SK-N-SH (cell line): ENCODE measurements around the gene USP48.

Source experiments
- CHD2 ChIP-seq: fragments of 150-350 bp; IDR thresholded peaks from 2 replicates; pipeline ENCODE4 v1.6.1; 2018; ENCODE audit warnings: low read length; ENCODE audit not compliant: partially characterized antibody
- CTCF ChIP-seq: fragments of 200-600 bp; sonication (generic); IDR thresholded peaks from 2 replicates; pipeline ENCODE4 v1.6.1; 2017; ENCODE audit warnings: antibody characterized with exemption, mild to moderate bottlenecking, moderate library complexity
- EZH2phosphoT487 ChIP-seq: fragments of 200-600 bp; sonication (generic); IDR thresholded peaks from 2 replicates; pipeline ENCODE4 v1.6.1; 2017; ENCODE audit warnings: low read depth, mixed run types, mild to moderate bottlenecking, antibody characterized with exemption, moderate library complexity, borderline replicate concordance
- MAX ChIP-seq: IDR thresholded peaks from 2 replicates; pipeline ENCODE4 v1.4.0; 2012; ENCODE audit warnings: low read depth
- TAF1 ChIP-seq: IDR thresholded peaks from 2 replicates; pipeline ENCODE4 v1.6.1; 2012; ENCODE audit warnings: low read depth, mild to moderate bottlenecking, low read length, moderate library complexity, borderline replicate concordance

- TF ChIP-seq CTCF (no peak), EZH2phosphoT487 (no peak), MAX (no peak), TAF1 (no peak), CHD2 (no peak)
These were observed 146.9 kb downstream of the USP48 start for GRCh38 chr1:21636029-21636428.
